IPS-11a (cell line): Measurements from ENCODE around the gene ESRP2.
A peak's percentile ranks its signal among the peaks of the same experiment; 100 is the strongest.

Source experiments
- H3K4me3 ChIP-seq: one replicate; pipeline ENCODE4 v1.5.1; 2013; ENCODE audit warnings: low read depth, low read length, control low read depth

Gene ESRP2

GRCh38 chr16:68235887-68236136 lies at the start of gene ESRP2:
ESRP2 (minus strand) TSS chr16:68236127; CDS start chr16:68236045, 82 bp downstream.
- peak within 1 kb of the TSS; percentile 83 for H3K4me3 ChIP-seq

GRCh38 chr16:68285683-68286082 lies 49.8 kb upstream of the ESRP2 start:
- H3K4me3 ChIP-seq = no peak overlapping the region

GRCh38 chr16:68284847-68285246 lies 48.9 kb upstream of the ESRP2 start:
- H3K4me3 ChIP-seq = no peak overlapping the region

- H3K4me3 ChIP-seq = no peak overlapping the region
Observed at GRCh38 chr16:68283801-68284598, 48.1 kb upstream of the ESRP2 start.

GRCh38 chr16:68283346-68283745 lies 47.4 kb upstream of the ESRP2 start:
- no peak overlapping the region for H3K4me3 ChIP-seq

- H3K4me3 ChIP-seq = no peak overlapping the region
Observed at GRCh38 chr16:68282064-68282452, 46.1 kb upstream of the ESRP2 start.

- no peak overlapping the region for H3K4me3 ChIP-seq
Observed at GRCh38 chr16:68281368-68282063, 45.6 kb upstream of the ESRP2 start.

GRCh38 chr16:68279726-68280558 lies 44.0 kb upstream of the ESRP2 start:
- H3K4me3 ChIP-seq = no peak overlapping the region

GRCh38 chr16:68276223-68276622 lies 40.3 kb upstream of the ESRP2 start:
- H3K4me3 ChIP-seq = no peak overlapping the region

GRCh38 chr16:68275611-68276191 lies 39.8 kb upstream of the ESRP2 start:
- H3K4me3 ChIP-seq = no peak overlapping the region

GRCh38 chr16:68274441-68274840 lies 38.5 kb upstream of the ESRP2 start:
- H3K4me3 ChIP-seq = no peak overlapping the region

GRCh38 chr16:68273896-68274295 lies 38.0 kb upstream of the ESRP2 start:
- no peak overlapping the region for H3K4me3 ChIP-seq

GRCh38 chr16:68273459-68273858 lies 37.5 kb upstream of the ESRP2 start:
- H3K4me3 ChIP-seq = no peak overlapping the region

- H3K4me3 ChIP-seq = no peak overlapping the region
Observed at GRCh38 chr16:68272507-68273209, 36.7 kb upstream of the ESRP2 start.

GRCh38 chr16:68270353-68270752 lies 34.4 kb upstream of the ESRP2 start:
- no peak overlapping the region for H3K4me3 ChIP-seq

GRCh38 chr16:68269793-68270192 lies 33.9 kb upstream of the ESRP2 start:
- no peak overlapping the region for H3K4me3 ChIP-seq

GRCh38 chr16:68267612-68268405 lies 31.9 kb upstream of the ESRP2 start:
- H3K4me3 ChIP-seq = no peak overlapping the region

GRCh38 chr16:68265078-68265920 lies 29.4 kb upstream of the ESRP2 start:
- H3K4me3 ChIP-seq = peak overlapping the region; percentile 85
